Left renal pelvis (tissue), 4 donors: ENCODE data around the gene FHL3. TPM values are rescaled to one million over a fixed set of nuclear protein-coding genes. Genes with fewer than 3 reads are reported as not detected.

Source experiments
- DNase-seq, 4 donors: peaks; one replicate each; pipeline ENCODE4 v3.0.0-alpha.2; 2013; ENCODE audit warnings: low read depth in 4 of 4, low spot score in 3 of 4
- polyA plus RNA-seq, 4 donors: library from polyadenylated mRNA; unstranded; fragments of 120-200 nt; gene quantifications; one replicate each; pipeline ENCODE4 v1.2.1, GENCODE V29; 2013; ENCODE audit not compliant: insufficient read length in 4 of 4

Gene FHL3
- polyA plus RNA-seq, 4 donors, result 18.0 to 39.2 (median 23.4) TPM

GRCh38 chr1:38014724-38015424 lies 9.6 kb upstream of the FHL3 start:
- no peak for DNase-seq

GRCh38 chr1:38014171-38014570 lies 8.9 kb upstream of the FHL3 start:
- DNase-seq, result no peak

- no peak for DNase-seq
Measured at GRCh38 chr1:38013227-38013622, 7.9 kb upstream of the FHL3 start.

GRCh38 chr1:38012363-38013226 lies 7.3 kb upstream of the FHL3 start, which contains the start of gene UTP11:
TSS of gene UTP11 (plus strand) at chr1:38012734. CDS start at chr1:38012803, 69 bp downstream.
- DNase-seq, result peak; percentile 94 to 98 (median 96)

- no peak for DNase-seq
Measured at GRCh38 chr1:38009841-38010180, 4.5 kb upstream of the FHL3 start.

GRCh38 chr1:38009088-38009840 lies 4.0 kb upstream of the FHL3 start:
- DNase-seq, result no peak

- no peak for DNase-seq
Measured at GRCh38 chr1:38006008-38006828, 904 bp upstream of the FHL3 start.

- DNase-seq, result no peak
Measured at GRCh38 chr1:38004284-38005108, 818 bp downstream of the FHL3 start.

GRCh38 chr1:38003261-38004250 lies 1.8 kb downstream of the FHL3 start:
- no peak for DNase-seq

- no peak for DNase-seq
Measured at GRCh38 chr1:38000529-38001455, 4.5 kb downstream of the FHL3 start.

- DNase-seq, result no peak
Measured at GRCh38 chr1:38000233-38000528, 5.1 kb downstream of the FHL3 start.

GRCh38 chr1:37999430-38000232 lies 5.7 kb downstream of the FHL3 start:
- DNase-seq, result no peak

GRCh38 chr1:37998913-37999429 lies 6.3 kb downstream of the FHL3 start:
- no peak for DNase-seq

GRCh38 chr1:37998089-37998808 lies 7.1 kb downstream of the FHL3 start:
- no peak for DNase-seq

- DNase-seq, result no peak
Measured at GRCh38 chr1:37997256-37998088, 7.8 kb downstream of the FHL3 start.
